Measurements from ENCODE around the gene SKIC8.

The SKIC8 gene

DNA sequence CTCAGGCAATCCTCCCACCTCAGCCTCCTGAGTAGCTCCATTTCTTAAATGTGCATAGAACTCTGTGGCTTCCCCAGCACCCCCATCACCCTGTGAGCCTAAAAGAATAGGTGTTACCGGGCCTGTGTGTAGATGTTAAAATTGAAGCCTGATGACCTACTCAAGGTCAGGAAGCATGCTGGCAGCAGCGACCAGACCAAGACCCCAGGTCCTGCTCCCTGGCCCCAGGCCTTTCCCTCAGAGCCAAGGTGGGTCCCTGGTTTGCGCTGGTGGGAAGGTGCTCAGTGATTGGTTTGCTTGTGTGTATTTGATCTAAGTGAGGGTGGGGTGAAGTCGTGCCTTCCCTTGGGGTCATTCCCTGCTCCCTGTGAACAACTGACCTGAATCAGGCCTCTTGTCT, 22.4 kb upstream of the SKIC8 start:
- no peak overlapping the region for H3K4me3 ChIP-seq (ENCODE audit: low read depth, low read length)
- TF ChIP-seq, protein P1, sequence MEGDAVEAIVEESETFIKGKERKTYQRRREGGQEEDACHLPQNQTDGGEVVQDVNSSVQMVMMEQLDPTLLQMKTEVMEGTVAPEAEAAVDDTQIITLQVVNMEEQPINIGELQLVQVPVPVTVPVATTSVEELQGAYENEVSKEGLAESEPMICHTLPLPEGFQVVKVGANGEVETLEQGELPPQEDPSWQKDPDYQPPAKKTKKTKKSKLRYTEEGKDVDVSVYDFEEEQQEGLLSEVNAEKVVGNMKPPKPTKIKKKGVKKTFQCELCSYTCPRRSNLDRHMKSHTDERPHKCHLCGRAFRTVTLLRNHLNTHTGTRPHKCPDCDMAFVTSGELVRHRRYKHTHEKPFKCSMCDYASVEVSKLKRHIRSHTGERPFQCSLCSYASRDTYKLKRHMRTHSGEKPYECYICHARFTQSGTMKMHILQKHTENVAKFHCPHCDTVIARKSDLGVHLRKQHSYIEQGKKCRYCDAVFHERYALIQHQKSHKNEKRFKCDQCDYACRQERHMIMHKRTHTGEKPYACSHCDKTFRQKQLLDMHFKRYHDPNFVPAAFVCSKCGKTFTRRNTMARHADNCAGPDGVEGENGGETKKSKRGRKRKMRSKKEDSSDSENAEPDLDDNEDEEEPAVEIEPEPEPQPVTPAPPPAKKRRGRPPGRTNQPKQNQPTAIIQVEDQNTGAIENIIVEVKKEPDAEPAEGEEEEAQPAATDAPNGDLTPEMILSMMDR (IDR thresholded peaks at IDR 0.05; ENCODE audit: low read depth, low read length), result no peak

GRCh38 chr15:78321041-78321570, 21.7 kb upstream of the SKIC8 start:
- no peak overlapping the region for H3K4me3 ChIP-seq (ENCODE audit: low read depth, low read length)
- TF ChIP-seq, protein P1 (IDR thresholded peaks at IDR 0.05; ENCODE audit: low read depth, low read length), result no peak

DNA sequence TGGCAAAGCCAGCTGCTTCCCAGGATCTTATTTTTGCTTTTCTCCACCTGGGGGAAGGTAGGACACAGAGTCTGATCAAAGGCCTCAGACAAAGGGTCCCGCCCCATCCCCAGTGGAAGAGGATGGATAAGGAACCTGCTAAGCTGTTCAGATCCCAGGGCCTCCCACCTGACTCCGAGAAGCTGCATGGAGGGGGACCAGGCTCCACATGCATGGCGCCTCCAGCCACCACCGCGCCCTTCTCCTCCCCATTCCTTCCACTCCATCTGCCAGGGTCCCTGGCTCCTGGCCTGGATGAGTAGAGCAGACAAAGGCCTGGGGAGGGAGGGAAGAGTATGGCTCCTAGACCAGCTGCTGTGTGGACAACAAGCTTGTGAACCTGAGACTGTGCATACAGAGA, 20.8 kb upstream of the SKIC8 start:
- no peak overlapping the region for H3K4me3 ChIP-seq (ENCODE audit: low read depth, low read length)
- TF ChIP-seq, protein P1 (IDR thresholded peaks at IDR 0.05; ENCODE audit: low read depth, low read length), result no peak

GRCh38 chr15:78319588-78319987, 20.2 kb upstream of the SKIC8 start:
- TF ChIP-seq, protein P1 (IDR thresholded peaks at IDR 0.05; ENCODE audit: low read depth, low read length), result no peak
- H3K4me3 ChIP-seq (ENCODE audit: low read depth, low read length), result no peak overlapping the region

DNA sequence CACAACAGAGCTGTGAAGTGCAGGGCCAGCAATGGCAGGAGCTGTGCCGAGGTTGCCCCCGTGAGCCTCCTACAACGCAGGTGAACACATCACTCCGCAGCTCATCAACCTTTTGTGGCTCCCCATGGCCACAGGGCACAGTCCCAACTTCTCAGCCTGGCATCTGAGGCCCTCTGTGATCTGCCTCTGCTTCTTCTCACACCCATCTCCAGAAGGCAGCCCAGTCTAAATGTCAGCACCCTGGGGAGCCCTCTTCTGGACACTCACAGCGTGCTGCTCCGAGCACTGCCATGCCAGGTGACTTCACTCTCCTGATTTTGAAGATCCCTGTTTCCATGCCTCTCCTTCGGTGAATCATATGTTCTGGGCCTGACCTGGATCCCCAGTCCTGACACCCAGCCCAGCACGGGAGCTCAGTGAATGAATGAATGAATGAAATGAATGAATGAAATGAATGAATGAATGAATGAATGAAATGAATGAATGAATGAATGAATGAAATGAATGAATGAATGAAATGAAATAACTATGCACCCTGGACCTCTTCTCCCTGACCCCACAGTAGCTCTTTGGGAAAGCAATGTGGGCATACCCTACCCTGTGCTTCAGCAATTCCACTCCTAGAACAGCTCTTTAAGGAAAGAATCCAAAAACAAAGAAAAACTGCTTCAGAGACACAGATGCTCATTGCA, 17.9 kb upstream of the SKIC8 start:
- TF ChIP-seq, protein P1 (IDR thresholded peaks at IDR 0.05; ENCODE audit: low read depth, low read length), result no peak
- H3K4me3 ChIP-seq (ENCODE audit: low read depth, low read length), result no peak overlapping the region

DNA sequence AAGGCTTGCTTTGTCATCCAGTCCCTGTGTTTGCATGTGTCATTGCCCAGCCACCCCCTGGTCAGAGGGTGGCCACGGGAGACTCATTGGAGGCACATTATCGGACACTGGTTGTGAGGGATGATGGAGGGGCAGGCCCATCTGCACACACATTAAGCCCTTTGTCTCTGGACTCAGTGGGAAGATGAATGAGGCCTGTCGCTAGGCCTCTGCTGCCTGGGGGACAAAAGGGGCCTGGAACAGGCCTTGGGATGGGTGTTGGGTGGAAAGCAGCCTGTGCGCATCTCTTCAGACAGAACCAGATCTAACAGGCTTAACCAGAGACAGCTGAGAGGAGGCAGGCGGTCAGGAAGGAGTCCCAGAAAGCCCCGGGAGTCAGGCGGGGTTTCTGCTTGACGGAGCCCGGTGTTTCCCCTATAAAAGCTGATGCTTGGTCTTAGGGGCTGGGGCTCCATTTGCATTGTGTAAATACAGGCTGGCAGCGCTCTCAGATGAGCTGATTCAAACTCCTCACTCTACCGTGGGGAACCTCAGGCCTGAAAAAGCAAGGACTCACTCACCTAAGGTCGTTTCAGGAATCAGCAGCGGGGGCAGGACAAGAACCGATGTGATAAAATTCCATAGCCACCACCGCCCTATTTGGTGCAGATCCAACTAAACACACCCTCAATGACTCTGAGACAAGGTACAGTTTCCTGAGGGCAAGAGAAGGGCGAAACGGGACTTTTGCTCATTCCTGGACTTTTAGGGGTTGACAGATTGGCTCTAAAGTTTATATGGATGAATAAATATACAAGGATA, 17.1 kb upstream of the SKIC8 start:
- TF ChIP-seq, protein P1 (IDR thresholded peaks at IDR 0.05; ENCODE audit: low read depth, low read length), result no peak
- H3K4me3 ChIP-seq (ENCODE audit: low read depth, low read length), result no peak overlapping the region

All from WI38 (cell line).